Gastrocnemius medialis (tissue), 4 donors: ENCODE data around the gene SMAD1.

Source experiments
- CTCF ChIP-seq, 5 experiments: fragments of 450-650 bp in 3 of 5; fragments of 200-600 bp in 2 of 5; sonication (generic) in 2 of 5; IDR thresholded peaks in 4 of 5; conservative IDR thresholded peaks in 1 of 5; 1 replicate in 4 of 5; 2 replicates in 1 of 5; pipeline ENCODE4 v1.5.1; 2016 to 2019; ENCODE audit warnings: antibody characterized with exemption in 5 of 5, mild to moderate bottlenecking in 3 of 5, moderate library complexity in 3 of 5
- POLR2A ChIP-seq, 2 donors: fragments of 450-650 bp; IDR thresholded peaks; one replicate each; pipeline ENCODE4 v1.6.1; 2017; ENCODE audit warnings: antibody characterized with exemption in 2 of 2, mild to moderate bottlenecking in 2 of 2, moderate library complexity in 2 of 2

GRCh38 chr4:145511913-145512522 is 30.4 kb downstream of the SMAD1 start:
- TF ChIP-seq CTCF (IDR thresholded peaks at IDR 0.05 in 4 of 5, conservative IDR thresholded peaks at IDR 0.05 in 1 of 5) (no peak), POLR2A (IDR thresholded peaks at IDR 0.05) (no peak)
